ENCODE results near the gene TEK. TPM values are rescaled to one million over a fixed set of nuclear protein-coding genes. Genes with fewer than 3 reads are reported as not detected.
"Not testable (repeated sequence)": the region's sequence is repeated elsewhere in the genome, so short reads cannot be mapped to it uniquely, and the experiment has no call there.

TEK gene
- total RNA-seq, result 0.15 and 0.35 TPM in 2 replicates

GRCh38 chr9:27108981-27109541, at the start of gene TEK:
Gene TEK (plus strand): TSS chr9:27109225. CDS start chr9:27109591, 366 bp downstream.
- DNase-seq (ENCODE audit: low read depth), result no peak

DNA sequence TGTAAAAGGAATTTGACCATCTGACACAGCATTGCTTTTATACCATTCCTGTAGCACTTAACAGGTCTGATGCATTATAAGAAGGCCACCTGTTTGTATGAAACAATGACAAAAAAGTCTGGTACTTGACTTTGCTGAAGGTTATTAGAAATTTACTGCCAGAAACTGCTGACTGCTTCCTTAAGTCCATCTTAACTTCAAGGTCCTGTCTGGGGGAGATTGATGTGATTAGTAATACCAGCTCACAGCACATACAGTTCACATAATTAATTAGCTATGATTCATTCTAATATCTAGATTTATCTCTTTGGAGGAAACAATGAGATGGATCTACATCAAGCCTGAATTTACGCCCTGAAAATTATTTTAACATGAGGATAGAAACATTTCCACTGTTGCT, 49.6 kb upstream of the TEK start:
- no peak for DNase-seq (ENCODE audit: low read depth)

DNA sequence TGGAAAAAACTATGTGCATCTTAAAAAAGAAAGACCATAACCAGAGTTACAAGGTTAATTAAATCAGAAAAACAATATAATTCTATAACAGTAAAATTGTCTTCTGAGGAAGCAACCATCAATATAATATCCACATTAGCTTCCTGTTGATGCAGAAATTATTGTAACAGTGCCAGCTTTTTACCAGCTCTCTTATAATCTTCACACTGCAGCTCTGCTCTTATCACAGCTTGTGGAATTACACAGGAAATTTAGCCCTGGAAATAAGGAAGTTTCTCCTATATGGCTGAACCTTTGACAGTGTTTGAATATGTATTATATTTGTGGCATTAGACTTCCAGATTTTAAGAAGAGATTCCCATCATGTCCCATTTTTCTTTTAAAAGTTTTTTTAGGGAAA, 49.1 kb upstream of the TEK start:
- DNase-seq (ENCODE audit: low read depth), result no peak

GRCh38 chr9:27065288-27065687, 43.7 kb upstream of the TEK start:
- DNase-seq (ENCODE audit: low read depth), result no peak

GRCh38 chr9:27073841-27074728, 34.9 kb upstream of the TEK start:
- DNase-seq (ENCODE audit: low read depth), result no peak

DNA sequence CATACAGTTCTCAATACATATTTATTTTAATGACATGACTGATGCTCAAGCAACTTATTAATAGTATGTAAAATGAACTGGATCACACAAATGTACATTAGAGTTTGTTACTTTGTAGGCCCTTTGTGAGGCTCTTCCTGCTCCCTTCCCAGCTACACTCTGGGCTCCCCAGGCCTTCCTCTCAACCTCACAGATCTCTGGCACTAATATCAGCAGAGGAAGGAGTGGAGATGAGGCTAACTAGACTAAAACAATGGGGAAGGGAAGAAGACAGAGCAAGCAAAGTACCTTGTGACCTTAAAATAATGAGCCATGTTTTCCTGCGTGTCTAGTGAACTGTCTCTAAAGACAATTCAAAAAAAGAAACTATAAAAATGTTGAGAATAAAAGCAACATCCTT, 30.3 kb upstream of the TEK start:
- no peak for DNase-seq (ENCODE audit: low read depth)

GRCh38 chr9:27085456-27085855, 23.6 kb upstream of the TEK start:
- no peak for DNase-seq (ENCODE audit: low read depth)

- peak; percentile 23 for DNase-seq (ENCODE audit: low read depth)
Measured at GRCh38 chr9:27086818-27087680, 22.0 kb upstream of the TEK start.

DNA sequence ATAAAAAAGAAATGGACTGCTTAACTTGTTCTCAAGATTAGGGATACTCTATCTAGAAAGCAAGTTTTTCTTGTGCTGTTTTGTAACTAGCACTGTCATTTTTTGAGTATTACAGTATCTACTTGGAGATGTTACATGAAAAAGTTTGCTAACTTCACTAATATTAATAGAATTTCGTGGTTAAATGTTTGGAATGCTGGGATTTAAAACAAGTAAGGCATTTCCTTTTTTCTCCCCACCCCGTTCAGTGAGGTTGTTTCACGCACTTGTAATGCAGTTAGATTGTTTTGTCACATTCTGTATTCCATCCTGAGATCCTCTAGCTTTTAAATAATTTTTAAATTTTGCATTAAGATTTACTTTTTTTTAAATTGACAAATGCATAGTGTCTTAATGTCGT, 20.0 kb upstream of the TEK start:
- no peak for DNase-seq (ENCODE audit: low read depth)

GRCh38 chr9:27089706-27090105, 19.3 kb upstream of the TEK start:
- DNase-seq (ENCODE audit: low read depth), result no peak

DNA sequence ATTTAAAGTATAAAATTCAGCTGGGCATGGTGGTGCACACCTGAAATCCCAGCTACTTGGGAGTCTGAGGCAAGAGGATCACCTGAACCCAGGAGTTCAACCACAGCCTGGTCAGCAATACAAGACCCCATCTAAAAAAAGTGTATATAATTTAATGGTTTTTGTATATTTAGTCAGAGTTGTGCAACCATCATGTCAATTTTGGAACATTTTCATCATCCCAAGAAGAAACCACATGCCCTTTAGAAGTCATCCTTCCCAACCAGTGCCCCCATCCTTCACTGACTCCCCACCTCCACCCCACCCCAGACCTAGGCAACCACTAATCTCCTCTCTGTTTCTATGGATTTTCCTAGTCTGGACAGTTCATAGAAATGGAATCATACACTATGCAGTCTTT, 18.8 kb upstream of the TEK start:
- DNase-seq (ENCODE audit: low read depth), result no peak

GRCh38 chr9:27090711-27091110, 18.3 kb upstream of the TEK start:
- no peak for DNase-seq (ENCODE audit: low read depth)

GRCh38 chr9:27092496-27092895, 16.5 kb upstream of the TEK start:
- DNase-seq (ENCODE audit: low read depth), result not testable (repeated sequence)

GRCh38 chr9:27093384-27094067, 15.5 kb upstream of the TEK start:
- not testable (repeated sequence) for DNase-seq (ENCODE audit: low read depth)

DNA sequence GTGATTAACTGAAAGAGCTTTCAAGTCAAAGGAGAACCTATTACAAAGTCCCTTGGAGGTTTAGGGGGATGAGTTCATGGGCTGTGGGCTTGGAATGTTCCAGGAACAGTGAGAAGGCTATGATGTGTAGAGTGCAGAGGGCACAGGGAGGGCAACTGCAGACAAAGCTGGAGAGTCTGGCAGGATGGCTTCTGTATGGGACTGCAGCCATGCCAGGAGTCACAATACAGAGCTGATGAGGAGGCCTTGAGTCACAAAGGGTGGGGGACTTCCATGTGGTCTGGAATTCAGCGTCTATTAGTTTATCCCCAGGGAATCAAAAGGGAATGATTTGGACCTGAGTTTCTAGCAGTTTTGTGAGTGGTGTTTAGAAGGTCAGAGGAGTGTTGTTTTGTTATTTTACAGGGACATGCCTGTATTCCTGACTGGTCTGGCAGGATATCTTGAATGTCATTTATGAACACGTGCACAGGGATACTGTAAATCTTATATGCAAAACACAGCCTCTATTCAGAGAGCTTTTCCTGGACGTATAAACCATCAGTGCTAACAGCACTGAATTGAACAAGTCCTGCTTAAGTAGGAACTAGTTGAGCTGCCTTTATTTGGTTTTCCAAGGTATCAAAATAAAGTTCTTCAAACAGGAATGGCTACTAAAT, 14.3 kb upstream of the TEK start:
- peak; percentile 78 for DNase-seq (ENCODE audit: low read depth)

DNA sequence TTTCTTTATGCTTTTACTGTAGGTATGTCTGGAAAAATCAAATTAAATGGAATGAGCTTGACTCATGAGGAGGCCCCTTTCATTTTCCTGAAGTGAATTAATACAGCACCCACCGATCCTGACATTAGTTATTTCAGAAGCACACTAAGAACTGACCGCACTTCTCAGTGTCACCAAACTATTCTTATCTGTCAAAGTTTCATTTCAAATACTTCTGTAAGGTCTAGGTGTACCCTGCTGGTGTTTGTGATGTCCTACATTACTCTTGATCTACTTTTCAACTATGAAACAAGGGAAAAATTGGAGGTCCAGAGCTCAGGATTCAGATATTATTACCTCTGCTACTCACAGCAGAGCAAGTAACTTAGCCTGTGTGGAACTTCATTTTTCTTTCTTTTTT, 1.8 kb upstream of the TEK start:
- DNase-seq (ENCODE audit: low read depth), result no peak

- DNase-seq (ENCODE audit: low read depth), result no peak
Measured at GRCh38 chr9:27109621-27110020, 596 bp downstream of the TEK start.

DNA sequence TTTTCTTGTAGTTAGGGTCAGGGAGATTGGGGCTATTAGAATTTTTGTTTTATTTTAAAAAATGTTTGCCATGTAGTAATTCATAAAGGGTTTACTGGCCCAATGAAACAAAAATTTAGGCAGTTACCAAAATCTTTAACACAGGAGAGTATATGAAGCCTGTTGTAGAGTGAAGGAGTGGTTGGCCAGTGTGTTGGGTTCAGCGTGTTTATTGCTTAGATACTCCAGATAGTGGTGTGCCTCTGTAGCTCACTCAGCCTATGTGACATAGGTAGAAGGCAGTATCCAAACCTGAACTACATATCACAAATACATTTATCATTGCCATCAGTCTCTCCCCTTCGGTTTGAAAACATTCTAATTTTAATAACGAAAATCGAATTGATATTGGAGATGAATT, 1.2 kb downstream of the TEK start:
- no peak for DNase-seq (ENCODE audit: low read depth)

DNA sequence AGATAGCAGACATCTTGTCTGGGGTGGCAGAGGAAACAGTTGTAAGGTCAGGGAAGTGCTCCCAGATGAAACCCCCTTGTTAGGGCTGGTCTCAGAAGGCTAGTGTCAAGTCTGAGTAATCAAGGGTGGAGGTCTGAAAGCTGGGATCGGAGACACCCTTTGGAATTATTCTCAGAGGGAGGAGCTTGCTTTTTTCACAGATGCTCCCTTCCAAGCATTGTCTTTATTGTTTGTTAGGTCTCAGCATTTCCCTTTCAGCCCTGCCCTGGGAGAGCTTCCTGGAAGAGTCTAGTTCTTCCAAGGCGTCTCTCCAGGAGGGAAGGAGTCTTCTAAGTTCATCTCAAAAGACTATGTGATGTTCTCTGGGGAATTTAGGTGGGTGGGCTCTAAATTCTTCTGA, 3.2 kb downstream of the TEK start:
- DNase-seq (ENCODE audit: low read depth), result no peak

DNA sequence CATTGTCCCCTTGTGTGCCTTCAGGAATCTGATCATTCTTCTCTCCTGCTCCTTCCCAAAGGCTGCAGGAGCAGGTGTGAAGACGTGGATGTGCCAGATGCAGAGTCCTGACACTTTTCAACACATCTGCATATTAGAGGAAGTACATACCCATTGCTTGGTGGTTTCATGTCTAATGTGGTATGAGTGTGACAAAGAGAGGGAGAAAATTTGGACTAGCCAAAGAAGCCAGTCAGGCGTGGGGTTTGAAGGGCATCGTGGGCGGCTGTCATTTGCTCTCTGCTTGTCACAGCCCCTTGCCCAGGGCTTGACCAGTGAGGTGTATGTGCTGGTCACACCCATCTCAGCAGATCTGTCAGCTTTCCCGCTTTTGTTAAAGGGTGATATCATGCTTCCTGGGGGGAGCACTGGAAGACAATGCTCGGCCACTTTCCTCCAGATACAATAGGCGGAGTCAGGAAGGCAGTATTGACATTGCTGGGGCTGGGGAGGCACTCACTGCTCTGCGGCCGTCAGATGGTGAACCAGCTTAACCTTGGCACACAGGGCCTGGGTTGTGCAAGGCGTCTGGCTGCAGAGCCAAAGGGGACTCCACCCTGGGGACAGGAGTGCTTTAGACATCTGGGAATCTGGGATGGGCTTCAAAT, 8.6 kb downstream of the TEK start:
- peak; percentile 44 for DNase-seq (ENCODE audit: low read depth)

- DNase-seq (ENCODE audit: low read depth), result peak; percentile 38
Measured at GRCh38 chr9:27118916-27119315, 9.9 kb downstream of the TEK start.
